ENCODE results near the gene PRPS1L1.

PRPS1L1 gene

DNA sequence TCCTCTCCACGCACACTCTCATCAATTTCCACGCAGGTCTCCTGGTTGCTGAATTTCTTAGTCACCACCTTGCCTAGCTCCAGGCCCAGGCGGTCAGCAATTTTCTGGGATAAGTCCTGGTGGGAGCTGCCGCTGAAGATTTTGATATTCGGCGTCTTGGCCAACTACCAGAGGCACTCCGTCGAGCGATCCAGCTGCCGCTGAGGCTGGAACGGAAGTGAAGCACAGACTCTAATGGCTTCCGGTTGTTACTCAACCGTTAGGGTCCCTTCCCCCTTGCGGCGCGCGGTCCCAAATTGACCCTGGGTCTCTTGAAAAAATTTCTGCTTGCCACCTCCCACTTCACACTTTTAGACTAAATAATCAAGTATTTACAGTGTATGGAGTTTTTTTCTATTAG lies at the start of gene PRPS1L1:
Gene PRPS1L1 (minus strand): TSS at position 219 of the 400 bp plus-strand sequence.
- DNase-seq: no peak

DNA sequence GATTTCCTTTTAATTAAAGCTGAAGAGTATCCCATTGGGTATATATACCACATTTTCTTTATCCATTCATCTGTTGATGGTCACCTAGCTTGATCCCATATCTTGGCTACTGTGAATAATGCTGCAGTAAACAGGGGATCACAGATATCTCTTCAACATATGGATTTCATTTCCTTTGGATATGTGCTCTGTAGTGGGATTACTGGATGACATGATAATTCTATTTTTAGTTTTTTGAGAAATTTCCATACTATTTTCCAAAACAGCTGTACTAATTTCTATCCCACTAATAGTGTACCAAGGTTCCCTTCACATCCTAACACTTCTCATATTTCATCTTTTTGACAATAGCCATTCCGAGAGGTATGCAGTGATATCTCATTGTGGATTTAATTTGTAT lies 48.8 kb upstream of the PRPS1L1 start:
- no peak for DNase-seq

DNA sequence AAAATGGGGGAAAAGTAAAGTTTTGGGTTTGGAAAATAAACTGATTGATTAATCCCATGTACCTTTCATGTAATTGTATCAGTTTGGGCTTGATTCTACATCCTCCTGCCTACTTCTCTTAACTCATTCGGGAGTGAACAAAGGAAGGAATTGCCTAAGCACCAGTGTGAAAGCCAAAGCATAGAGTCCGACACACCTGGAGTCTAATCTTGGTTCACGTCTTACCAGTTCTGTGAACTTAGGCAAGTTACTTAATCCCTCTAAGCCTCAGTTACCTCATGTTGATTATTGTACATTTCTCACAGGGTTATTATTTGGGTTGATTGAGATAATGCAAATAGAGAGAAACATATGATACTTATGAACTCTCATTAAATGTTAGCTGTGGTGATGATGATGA lies 41.1 kb upstream of the PRPS1L1 start:
- no peak for DNase-seq

DNA sequence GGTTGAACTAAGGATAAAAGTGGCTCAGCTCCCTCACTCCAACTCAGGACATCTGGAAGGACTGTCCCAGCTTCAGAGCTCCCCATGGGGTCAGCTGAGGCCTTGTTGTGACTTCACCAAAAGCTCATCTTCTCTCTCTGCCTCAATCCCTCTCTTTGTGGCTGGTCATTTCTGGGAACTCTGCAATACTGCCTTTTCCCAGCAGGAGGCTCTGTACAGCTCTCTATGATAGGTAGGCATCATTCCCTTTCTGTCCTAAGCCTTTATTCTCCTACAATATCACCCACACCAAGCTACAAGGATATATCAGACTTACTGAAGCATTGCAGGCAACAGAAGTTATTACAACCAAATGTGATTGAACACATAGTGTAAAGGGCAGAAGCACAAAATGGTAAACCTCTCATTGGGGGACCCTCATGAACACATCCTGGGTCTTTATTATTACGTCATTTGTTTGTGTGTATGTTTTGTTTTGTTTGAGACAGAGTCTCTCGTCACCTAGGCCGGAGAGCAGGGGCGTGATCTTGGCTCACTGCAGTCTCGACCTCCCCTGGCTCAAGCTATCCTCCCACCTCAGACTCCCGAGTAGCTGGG lies 36.7 kb upstream of the PRPS1L1 start:
- no peak for DNase-seq

DNA sequence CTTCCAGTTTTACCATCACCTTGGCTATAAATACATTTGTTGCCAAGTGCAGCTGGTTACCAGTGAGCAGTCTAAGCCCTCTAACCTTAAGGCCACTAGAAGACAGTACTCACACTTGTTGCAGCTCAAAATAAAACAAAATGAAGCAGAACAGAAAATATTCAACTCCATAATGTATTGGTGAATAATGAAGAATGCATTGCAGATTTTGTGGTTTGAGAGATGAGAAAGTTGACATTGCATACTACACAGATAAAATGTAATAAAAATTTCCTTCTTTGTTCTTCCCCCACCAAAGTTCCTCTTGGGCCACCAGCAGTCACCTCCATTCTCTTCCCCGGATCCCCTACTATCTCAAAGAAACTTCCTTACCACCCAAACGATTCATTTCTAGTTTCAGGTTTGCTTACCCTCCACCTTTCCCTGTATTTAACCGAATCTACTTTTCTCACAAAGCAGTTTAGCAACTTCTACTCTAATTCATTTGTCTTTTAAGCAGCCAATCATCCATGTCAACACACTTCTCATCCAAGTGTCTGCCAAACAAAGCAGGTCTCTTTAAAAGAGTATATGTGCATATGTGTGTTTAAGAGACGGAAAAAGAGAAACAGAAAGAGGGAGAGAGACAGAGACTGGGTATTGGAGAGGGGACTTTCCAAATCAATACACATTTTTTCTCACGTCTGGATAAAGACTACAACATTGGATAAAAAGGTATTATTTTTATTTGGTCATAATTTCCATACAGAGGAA lies 35.7 kb upstream of the PRPS1L1 start:
- DNase-seq: no peak

DNA sequence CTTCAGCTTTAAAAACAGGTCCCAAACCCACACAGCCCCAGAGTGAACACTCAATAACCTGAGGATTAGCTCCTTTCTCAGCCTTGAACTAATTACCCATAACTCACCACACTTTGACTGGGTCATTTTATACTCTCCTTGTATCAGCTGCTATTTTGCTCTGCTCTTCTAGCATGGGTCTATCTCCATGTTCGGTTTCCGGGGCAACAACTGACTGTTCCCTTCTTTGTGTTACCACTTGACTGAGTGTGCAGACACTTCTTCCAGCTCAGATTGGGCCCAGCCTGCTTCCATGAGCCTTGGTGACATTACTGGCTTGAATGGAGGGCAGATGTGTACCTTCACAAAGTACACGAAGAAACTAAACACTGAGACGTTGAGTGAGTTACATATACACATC lies 31.5 kb upstream of the PRPS1L1 start:
- DNase-seq: no peak

DNA sequence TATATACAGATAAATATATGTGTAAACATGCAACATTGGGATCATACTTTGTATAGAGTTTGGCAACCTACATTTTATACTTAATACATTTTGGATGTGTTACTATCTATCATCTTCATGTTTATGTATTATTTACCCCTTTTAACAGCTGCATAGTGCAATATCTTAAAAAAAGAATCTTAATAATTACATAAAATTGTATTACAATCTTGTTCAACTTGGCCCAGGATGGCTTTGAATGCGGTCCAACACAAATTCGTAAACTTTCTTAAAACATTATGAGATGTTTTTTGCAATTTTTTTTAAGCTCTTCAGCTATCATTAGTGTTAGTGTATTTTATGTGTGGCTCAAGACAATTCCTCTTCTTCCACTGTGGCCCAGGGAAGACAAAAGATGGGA lies 26.3 kb upstream of the PRPS1L1 start:
- DNase-seq: no peak

DNA sequence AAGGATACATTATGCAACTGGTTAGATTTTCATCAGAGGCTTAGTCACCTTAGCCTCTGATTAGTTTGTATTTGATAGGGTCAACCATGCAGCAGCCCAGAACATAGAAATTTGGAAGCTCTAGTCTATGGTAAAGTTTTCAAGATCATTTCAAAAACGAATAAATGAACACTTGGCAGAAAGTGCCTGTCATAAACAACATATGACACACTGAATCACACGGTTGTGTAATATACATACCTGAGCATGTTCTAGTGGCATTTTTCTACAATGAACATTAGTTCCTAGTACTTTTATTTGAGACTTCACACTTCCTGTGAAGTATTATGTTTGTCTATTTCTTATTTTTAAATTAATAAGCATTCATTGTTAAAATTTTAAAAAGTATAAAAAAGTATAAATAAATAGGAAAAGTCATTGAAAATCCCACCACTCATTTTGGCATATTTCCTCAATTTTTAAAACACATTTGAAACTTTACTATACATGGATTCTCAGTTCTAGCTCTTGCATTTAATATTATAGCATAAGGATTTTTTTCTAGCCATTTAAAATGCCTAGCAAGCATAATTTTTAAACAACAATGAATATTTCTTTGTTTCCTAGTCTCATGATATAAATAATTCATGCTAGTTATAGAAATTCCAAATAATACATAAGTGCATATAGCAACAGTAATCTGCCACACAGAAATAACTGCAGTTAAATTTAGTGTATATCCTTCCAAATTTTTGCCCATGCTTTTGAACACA lies 25.7 kb upstream of the PRPS1L1 start:
- no peak for DNase-seq

DNA sequence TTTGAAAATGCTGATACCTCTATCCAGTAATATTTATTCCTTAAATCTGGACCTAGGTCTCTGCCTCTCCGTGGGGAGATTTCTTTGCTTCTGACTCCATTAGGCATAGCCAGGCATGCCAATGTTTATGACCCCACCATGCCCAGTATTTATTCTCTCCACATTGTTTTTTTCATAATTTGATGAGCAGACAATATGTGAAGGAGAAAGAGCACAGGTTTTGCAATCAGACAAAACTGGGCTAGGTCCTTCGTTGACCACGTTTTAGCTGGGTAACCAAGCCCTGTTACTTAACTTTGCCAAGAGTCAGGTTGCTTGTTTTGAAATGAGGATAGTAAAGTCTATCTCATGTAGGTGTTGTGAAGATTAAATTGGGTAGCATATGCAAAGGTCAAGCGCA lies 21.6 kb upstream of the PRPS1L1 start:
- no peak for DNase-seq

DNA sequence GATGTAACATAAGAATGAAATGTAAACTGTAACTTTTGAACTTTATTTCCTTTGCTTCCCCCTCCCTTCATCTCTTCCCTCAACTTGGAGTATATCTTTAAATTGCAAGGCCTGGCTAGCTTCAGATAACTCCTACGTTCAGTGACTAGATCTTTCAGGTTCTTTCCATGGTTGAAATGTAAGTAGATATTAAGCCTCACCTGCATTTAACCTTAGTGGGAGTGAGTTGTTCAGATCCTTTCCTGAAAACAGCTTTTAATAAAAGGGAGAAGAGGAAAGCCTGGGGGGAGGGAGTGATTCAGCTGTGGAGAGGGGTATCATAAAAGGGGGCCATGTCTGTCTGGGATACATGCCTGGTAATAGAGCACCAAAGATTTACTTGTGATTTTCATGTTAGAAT lies 19.0 kb upstream of the PRPS1L1 start:
- DNase-seq: no peak

DNA sequence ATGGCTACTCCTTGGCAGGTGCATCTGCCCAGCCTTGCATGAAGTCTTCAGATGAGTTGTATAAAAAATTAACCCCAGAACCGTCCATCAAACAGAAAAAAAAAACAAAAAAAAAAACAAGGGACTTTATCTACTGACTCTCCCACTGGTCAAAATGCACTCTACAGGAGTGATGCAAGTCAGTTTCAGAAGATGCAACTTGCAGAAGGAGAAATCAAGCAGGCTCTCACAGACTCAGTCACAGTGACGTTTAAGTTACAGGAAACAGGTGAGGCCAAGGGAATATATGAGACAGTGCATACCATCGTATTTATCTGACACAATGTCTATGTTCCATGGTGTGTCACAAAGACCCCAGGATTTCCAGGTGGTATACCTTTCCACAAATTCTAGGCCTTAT lies 17.5 kb upstream of the PRPS1L1 start:
- no peak for DNase-seq

DNA sequence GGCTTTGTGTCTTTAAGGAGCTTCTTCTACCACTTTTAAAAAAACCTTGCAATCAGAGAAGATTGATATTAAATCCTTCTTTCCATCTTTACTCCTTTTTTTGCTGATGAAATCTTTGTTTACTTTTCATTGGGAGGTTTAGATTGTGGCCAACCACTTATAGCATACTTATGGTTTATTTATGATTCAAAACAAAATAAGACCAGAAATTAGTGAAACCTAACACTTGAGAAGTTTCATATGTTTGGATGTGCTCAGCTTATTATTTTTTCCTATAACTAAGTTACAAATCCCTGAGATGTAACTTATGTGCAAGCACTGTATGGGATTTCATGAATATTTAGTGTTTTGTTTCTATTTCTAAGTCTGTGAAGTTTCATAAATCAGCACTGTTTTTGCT lies 13.5 kb upstream of the PRPS1L1 start:
- no peak for DNase-seq

DNA sequence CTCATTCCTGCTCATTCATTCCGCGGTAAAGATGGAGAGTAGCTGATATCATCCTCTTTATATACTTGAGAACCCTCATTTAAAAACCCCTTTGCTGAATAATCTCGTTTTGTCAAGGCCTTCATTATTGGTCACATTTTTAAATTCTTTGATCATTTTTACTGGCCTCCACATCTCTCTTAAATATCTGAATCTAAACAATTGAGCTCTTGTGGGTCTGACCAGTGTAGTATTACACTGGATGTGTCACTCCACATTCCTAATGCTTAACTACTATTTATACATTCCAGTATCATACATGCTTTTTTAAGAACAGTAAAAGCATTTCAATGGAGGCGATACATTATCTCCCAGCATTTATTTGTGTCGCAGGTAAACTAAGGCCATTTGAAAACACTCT lies 12.6 kb upstream of the PRPS1L1 start:
- no peak for DNase-seq

DNA sequence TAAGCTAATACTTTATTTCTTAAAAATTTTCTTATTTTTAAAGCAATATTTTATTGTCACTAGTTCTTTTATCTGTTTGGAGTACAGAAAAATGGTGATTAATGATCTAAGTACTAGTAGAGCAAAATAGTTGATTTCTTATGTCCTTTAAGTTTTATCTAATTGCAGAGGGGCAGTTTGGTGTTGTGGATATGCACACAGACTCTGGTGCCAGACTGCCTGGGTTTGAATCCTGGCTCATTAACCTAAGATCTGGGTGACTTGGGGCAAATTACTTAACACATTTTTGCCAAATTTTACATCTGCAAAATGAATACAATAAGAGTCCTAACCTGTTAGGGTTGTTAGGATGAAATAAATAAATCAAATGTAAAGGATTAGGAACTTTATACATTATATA lies 10.7 kb upstream of the PRPS1L1 start:
- DNase-seq: no peak

DNA sequence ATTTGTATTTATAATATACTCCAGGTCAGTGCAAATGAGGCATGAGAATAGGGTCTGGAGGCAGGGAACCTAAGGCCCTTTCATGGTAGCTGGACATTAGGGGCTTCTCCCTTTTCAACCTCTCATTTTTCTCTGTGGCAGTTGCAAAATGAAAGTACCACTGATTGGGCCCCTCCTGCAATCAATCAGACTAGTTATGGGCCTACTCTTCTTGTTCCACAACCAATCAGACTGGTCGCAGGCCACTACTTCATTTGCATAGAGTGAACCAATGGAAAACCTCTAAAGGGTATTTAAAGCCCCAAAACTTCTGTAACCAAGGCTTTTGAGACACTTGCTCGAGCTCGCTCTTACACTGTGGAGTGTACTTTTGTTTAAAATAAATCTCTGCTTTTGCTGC lies 10.0 kb upstream of the PRPS1L1 start:
- no peak for DNase-seq

DNA sequence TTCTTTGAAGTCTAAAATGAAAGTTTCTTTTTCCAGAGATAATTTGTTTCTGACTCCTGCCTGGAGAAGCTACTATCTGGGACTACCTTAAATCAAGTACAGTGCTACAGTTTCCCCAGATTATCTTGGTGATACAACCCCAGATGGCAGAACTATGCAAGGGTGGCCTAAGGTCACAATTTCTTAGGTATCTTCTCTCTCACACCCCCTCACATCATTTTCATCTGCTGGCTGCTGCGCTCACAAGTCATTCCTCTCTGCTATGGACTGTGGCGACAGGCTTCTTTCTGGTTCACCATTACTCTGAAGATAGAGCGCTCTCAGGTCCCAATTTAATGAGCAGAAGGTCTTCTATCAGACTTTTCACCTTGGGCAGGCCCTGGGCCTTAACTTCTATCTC lies 9.1 kb upstream of the PRPS1L1 start:
- no peak for DNase-seq

DNA sequence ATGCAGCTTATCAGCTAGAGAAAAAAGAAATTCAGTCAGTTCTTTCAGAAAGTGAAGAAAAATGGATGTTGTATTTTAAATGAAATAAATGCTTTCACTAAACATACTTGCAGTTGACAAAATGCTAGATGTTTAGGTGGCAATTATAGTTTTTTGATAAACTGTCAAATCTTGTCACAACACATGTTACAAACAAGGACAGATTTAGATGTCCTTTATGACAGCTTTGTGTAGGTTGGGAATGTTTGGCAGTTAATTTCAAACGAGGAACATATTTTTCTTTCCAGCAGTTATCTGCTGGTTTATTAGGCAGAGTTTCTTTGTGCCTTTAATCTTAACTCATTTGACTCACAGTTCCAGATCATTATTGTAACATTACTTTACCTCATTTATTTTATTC lies 3.1 kb upstream of the PRPS1L1 start:
- DNase-seq: no peak

DNA sequence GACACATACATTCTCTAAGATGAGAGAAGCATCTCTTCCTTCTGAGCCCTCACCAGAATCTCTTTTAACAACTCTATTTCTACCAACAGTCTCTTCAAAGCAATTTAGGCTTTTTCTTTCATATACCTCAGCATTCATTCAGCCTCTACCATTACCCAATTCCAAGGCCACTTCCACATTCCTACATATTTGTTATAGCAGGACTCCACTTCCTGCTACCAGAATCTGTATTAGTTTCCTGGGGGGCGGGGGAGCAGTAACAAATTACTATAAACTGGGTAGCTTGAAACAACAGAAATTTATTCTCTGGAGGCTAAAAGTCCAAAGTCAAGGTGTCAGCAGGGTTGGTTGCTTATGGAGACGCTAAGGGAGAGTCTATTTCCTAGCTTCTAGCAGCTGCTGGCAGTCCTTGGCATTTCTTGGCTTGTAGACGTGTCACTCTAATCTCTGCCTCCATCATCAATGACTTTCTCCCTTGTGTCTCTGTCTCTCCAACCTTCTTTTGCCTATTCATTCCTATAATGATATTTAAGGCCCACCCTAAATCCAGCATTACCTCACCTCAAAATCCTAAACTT lies 7.4 kb downstream of the PRPS1L1 start:
- DNase-seq: no peak

DNA sequence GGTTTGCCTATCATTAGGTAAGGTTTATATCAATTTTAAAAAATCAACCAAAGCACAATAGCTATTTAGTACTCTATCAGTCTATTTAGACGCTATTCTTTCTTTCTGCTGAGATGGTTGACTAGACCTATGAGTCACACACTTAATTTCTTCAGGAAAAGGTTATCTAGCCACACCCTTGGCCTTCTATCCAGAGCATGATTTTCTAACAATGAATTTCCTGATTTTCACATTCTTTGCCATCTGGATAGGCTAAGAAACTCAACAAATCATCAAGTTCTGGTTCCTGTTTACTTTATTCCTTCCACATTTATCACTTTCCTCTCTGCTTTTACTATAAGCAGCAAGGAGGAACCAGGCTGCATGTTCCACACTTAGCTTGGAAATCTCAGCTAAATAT lies 8.1 kb downstream of the PRPS1L1 start:
- DNase-seq: no peak

DNA sequence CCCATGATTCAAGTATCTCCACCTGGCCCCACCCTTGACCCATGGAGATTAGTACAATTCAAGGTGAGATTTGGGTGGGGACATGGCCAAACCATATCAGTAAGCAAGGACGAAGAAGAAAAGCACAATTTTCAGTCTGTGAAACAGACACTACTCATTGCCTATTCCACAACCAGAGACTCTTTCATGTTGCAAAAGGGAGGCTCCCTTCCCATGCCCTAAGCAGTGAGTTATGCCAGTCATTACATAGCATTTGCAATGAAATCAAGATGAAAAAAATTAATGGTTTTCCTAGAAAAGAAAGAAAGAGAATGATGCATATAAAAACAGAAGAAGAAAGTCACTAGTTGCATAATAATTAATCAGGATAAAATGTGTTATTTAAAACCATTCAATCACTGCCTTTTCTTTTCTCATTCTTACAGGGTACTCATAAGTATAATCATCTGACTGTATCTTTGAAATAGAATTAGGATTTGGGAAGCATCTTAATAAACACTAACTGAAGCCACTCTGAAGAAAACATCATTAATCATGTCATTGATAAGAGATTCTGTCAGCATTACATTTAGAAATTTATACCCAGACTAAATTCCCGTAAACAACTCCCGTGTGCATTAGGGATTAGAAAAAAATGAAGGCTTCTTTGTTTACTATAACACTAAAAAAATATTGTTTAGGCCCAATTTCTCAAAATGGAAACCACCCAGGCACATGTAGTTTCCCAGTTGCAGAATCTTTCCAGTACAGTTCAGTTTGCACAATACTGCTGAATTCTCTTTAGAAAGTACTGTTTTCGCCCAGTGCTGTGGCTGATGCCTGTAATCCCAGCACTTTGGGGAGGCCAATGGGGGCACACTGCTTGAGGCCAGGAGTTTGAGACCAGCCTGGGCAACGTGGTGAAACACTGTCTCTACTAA lies 9.1 kb downstream of the PRPS1L1 start:
- DNase-seq: no peak

All from amygdala (tissue), 56 donors.